Activated T-cell treated with anti-CD3 and anti-CD28 coated beads, Interleukin-2, amount 50 U/mL, for 48 hours (primary cell): Measurements from ENCODE around the gene TUSC2.

Source experiments
- DNase-seq, 2 experiments: peaks; one replicate each; pipeline ENCODE4 v3.0.0-alpha.2; 2020

The TUSC2 gene

DNA sequence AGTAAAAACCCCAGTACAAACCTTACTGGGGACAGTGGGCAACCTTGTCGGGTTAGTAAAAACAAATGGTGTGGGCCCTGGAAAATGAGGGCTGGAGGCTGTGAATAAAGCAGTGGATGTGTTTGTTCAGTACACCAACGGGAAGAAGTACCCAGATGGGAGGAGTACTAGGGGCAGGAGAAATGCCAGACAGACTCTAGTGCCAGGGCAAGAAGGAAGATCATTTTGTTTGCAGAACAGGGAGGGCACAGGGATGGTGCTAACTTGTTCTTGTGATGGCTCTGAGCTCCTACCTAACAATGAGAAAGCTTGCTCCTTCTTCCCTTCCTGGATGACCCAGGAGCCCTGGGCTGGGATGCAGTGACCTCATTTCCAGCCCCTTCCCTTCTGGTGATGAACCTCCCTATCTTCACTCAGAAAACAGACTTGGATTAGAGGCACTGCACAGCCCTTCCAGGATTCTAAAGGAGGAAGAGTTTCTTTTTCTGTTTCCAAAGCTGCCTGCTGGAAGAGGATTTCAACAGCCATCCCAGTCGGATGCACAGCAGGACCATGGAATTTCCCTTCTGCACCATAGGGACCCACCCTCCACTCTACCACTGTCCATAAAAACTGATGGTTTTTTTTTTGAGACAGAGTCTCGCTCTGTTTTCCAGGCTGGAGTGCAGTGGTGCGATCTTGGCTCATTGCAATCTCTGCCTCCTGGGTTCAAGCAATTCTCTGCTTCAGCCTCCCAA lies 6.5 kb upstream of the TUSC2 start:
- DNase-seq, result no peak

DNA sequence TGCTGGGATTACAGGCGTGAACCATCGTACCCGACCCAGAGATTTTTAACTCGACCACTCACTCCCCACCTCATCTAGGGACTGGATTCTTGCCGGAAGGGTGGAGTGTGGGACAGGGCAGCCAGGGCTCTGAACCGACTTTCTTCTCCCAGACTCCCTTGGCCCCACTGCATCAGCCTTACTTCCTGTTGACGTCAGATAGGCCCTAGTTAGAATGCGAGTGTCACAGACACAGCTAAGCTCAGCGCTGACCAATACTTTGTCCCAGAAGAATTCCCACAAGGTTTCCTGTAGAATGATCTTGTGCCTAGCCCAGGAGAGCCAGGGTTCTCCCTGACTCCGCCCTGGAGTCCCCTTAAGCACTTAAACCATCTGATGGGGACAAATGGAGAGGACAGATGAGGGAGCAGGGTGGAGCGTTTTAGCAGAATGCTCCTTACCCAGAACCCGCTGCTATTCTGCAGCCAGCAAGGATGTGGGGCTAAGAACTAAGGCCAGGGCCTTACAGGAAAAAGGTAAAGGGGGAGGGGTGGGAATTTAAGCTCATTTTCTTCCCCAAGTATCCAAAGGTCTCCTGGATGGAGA lies 5.8 kb upstream of the TUSC2 start:
- DNase-seq, result no peak

DNA sequence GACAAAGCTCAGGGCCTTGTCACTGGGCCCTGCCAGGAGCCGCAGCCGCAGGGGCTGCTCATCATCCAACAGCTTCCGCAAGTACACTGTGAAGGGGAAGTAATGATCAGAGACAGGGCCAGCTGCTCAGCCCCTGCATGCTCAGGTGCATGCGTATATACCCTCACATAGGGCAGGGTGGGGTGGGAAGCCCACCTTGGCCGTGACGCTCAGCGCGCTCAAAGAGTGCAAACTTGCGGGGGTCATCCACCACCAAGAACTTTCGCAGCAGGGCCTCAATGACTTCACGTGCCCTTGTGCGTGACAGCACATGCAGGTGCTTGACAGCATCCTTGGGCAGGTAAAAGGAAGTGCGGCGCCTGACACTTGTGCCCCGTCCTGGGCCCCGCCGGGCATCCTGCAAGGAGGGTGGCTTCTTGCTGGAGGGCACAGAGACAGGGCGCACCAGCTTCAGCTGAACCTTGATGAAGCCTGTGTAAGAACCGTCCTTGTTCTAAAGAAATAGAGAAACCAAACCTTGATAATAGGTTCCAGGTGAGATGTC lies 3.4 kb upstream of the TUSC2 start:
- no peak for DNase-seq

GRCh38 chr3:50330330-50330729 lies 2.3 kb upstream of the TUSC2 start:
- no peak for DNase-seq

GRCh38 chr3:50327129-50327528 lies 894 bp downstream of the TUSC2 start:
- DNase-seq, result no peak

GRCh38 chr3:50326182-50326541 lies 1.9 kb downstream of the TUSC2 start:
- DNase-seq, result no peak

GRCh38 chr3:50325497-50326181 lies 2.4 kb downstream of the TUSC2 start:
- no peak for DNase-seq

DNA sequence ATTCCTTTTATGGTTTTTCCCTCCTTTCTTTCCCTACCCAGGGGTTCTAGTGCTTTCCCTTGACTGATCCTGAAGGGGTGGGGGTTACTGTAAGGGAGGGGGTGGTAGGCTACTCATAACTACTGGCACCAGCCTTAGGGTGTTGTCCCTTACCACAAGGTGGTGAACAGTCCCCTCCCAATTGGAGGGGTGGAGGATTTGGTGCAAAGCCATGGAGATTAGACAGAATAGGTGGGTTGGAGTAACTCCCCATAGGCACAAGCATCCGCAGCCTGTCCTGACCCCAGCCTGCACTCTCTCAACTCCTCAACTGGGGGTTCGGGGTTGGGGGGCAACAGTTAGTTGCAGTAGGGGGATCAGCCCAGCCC lies 2.9 kb downstream of the TUSC2 start:
- no peak for DNase-seq

GRCh38 chr3:50324351-50325112 lies 3.5 kb downstream of the TUSC2 start:
- DNase-seq, result peak; percentile 81 to 82

- DNase-seq, result no peak
Measured at GRCh38 chr3:50323614-50324199, 4.3 kb downstream of the TUSC2 start.

GRCh38 chr3:50323092-50323600 lies 4.9 kb downstream of the TUSC2 start:
- DNase-seq, result no peak

GRCh38 chr3:50322386-50323091 lies 5.5 kb downstream of the TUSC2 start, which contains the start of gene HYAL2:
HYAL2 (minus strand) TSS chr3:50322745; CDS start chr3:50320489, 2,256 bp downstream.
- DNase-seq, result no peak

GRCh38 chr3:50322115-50322385 lies 6.0 kb downstream of the TUSC2 start:
- no peak for DNase-seq

DNA sequence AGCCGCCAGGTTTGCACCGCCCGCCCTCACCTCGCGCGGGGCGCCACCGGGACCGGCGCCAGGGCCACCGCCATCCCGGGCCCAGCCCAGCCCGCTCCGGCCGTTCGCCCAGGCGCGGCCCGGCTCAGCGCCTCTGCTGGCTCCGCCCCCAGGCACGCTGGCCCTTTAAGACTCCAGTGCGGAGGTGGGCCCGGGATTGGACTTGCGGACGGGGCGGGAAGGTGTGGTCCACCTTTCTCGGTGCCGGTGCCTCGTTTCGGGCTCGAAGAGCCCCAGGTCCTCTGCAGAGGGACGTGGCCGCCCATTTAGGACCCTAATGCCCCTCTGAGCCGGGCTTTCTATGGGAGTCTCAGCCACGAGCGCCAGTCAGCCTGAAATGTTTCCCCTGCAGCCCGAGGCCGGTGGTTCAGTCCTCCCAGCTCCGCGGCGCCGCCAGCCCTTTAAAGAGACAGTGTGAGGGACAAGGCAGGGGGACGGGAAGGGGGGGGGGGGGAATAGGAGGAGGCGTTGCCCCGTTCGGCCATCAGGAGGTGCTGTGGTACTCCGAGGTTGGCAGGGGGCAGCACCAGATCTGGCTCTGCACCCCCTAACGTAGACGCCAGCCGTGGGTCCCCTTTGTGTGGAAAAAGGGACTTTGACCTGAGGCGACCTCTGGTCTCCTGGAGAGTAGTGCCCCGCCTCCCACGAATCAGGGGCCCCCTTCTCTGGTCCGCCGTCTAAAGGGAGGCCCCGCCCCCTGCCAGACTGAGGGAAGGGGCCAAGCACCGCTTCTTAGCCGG lies 6.5 kb downstream of the TUSC2 start:
- peak; percentile 92 for DNase-seq

- no peak for DNase-seq
Measured at GRCh38 chr3:50320853-50321335, 7.1 kb downstream of the TUSC2 start.

DNA sequence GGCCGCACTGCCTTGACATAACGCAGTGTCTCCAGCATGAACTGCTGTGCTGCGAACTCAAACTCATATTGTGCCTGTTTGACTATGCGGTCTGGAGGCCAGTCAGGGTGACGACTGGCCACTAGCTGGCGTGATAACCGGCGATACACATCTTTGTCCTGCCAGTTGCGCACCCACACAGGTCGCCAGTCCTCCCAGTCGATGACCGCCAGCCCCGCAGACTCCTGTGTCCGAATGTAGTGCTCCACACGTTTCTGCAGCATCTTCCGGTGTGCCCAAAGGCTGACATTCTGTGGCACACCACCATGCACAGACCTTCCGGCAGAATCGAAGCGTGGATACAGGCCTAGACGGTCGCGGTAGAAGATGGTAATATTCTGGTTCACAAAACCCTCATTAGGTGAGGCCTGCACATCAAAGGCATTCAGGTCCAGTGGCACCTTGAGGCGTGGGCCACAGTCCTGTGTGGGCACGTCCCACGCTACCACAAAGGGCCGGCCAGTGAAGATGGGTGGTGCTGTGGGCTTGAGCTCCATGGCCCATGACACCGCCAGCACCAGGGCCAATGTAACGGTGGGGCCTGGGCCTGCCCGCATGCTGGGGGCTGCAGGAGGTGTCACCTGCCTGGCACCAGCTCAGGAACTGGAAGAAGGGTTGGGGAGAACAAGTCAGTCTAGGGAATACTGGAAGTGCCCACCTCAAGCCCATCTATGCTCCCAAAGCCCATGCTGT lies 8.0 kb downstream of the TUSC2 start:
- no peak for DNase-seq

DNA sequence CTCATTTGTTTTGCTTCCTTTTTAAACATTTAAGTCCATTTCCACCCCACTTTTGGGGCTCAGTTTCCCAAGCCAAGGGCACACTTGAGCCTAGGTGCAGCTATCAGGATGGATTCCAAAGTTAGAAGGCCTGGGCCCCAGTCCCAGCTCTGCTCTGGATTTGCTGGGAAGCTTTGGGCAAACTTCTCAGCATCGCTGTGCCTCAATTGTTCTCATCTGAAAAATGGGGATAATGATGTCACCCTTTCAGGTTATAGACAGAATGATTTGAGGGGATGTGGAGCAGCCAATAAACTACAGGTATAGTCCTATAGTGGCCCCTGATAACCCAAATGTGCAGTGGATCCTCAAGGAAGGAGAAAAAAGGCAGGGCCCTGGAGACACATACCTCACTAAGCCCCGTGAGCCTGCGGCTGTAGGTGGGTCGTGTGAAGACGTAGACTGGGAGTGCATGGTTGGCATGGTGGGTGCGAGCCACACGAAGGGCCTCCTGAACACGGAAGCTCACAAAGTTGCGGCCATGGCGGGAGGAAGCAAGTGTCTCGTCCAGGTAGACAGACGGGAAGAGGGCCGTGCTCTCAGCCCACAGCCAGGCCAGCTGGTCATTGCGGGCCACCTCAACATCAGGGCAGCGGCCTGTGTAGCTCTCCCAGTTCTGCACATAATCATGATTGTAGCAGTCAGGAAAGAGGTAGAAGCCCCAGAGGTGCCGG lies 8.7 kb downstream of the TUSC2 start:
- DNase-seq, result no peak

DNA sequence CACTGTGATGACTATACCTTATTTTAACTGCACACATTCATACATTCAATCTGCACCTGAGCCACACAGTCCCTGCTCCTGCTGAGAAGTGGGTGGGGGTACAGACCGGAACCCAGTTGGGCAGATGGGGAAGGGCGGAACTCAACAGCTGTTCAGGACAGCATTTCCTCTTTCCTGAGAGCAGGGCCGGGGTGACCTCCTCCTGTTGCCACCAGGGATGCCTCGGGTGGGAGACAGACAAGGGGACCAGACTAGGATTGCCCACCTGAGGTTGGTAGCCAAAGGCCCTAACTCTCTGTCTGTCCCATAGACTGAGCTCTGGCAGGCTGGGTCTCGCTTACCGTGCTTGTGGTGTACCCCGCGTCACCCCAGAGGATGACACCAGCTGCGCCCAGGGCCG lies 9.4 kb downstream of the TUSC2 start:
- no peak for DNase-seq

DNA sequence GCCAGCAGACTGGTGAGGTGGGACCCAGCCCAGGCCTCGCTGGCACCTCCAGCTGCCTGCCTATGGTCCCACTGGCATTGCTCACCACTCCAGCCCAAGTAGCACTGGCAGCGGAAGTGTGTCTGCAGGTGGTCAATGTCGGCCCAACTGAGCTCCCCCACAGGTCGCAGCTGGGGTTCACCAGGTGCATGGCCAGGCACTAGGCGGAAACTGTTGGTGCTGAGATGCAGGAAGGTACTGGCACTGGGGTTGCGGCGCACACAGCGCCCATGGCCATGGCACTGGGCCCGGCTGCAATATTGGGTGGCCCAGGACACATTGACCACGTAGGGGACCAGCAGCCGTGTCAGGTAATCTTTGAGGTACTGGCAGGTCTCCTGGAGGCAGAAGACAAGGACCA lies 9.9 kb downstream of the TUSC2 start:
- no peak for DNase-seq

DNA sequence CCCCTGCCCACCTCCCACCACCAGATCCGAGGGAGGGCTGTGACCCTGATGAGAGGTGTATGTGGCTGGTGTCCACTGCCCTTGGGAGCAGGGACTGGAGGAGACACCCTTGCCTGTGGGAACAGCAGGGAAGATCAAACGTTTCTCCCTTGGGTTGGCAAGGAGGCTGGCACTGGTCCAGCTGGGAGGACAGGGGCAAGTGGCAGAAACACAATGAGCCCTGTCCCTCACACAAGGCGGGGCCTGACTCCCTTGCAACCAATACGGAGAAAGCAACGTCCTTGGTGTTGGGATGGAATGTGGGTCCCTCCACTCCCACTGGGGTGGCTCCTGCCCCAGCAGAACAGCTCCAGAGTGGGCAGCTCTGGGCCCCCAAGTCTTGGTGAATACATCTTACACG lies 10.7 kb downstream of the TUSC2 start:
- DNase-seq, result no peak
